K562 (cell line): ENCODE results near the gene LAMA5. TPM values are rescaled to one million over a fixed set of nuclear protein-coding genes. Genes with fewer than 3 reads are reported as not detected.

Experiments used
- ATAC-seq: fragments of 200-7000 bp; cut with Tn5 transposase; 3 replicates; pipeline ENCODE4 v1.9.1; 2020; ENCODE audit warnings: moderate library complexity
- BruUV-seq: library from RNA; stranded (reverse); fragments of 400-500 nt; replicated peaks from 2 replicates; lab custom pipeline; 2021; lab: Mats Ljungman, UMichigan
- CTCF ChIA-PET: fragments of 300-600 bp; formaldehyde crosslinking; extraction: SDS; loops from one replicate; lab custom pipeline; 2021; ENCODE audit warnings: low intra/inter-chr PET ratio; lab: Yijun Ruan, JAX
- POLR2A ChIA-PET: fragments of 300-600, 350-650 bp; sonication (Branson Sonifier 250); formaldehyde crosslinking; extraction: SDS; loops from one replicate; lab custom pipeline; 2021; ENCODE audit warnings: antibody characterized with exemption, inconsistent platforms; lab: Yijun Ruan, JAX
- DNase-seq, 4 experiments: peaks; one replicate each; pipeline versions ENCODE4 v3.0.0 to v3.0.0-alpha.2; 2011 to 2018; ENCODE audit warnings: low spot score in 3 of 4, mixed read lengths in 3 of 4; ENCODE audit errors: extremely low read depth in 1 of 4
- FAIRE-seq: peaks from 2 replicates; lab custom pipeline; 2011; peaks lifted over from hg19 to GRCh38; lab: Jason Lieb, UNC
- H2AFZ ChIP-seq: 2 replicates; pipeline ENCODE4 v1.6.0; 2011; ENCODE audit warnings: low read depth, low read length, control low read depth, inconsistent platforms
- H3K27ac ChIP-seq: fragments of 200-600 bp; 3 replicates; pipeline ENCODE4 v1.8.0; 2011; ENCODE audit warnings: low read depth, mild to moderate bottlenecking, control low read depth, inconsistent platforms, low read length, moderate library complexity, mixed read lengths; ENCODE audit errors: extremely low read depth
- H3K27me3 ChIP-seq, 2 experiments: fragments of 300-600 bp in 1 of 2; 2 replicates in 1 of 2; 3 replicates in 1 of 2; pipeline versions ENCODE4 v1.6.0 to v1.8.0; 2011; ENCODE audit warnings: inconsistent platforms in 2 of 2, low read length in 2 of 2, mild to moderate bottlenecking in 1 of 2, mixed read lengths in 1 of 2, moderate library complexity in 1 of 2; ENCODE audit not compliant: control insufficient read depth in 2 of 2, insufficient read depth in 2 of 2
- H3K36me3 ChIP-seq: fragments of 300-600 bp; 3 replicates; pipeline ENCODE4 v1.8.0; 2011; ENCODE audit warnings: mild to moderate bottlenecking, low read length, inconsistent platforms; ENCODE audit not compliant: control insufficient read depth, insufficient read depth
- H3K4me1 ChIP-seq, 2 experiments: fragments of 200-600 bp in 1 of 2; replicated peaks in 1 of 2; 2 replicates in 1 of 2; 3 replicates in 1 of 2; pipeline versions ENCODE4 v1.5.1 to v1.8.0; 2011; ENCODE audit warnings: inconsistent platforms in 2 of 2, low read length in 2 of 2, mild to moderate bottlenecking in 1 of 2, mixed read lengths in 1 of 2, moderate library complexity in 1 of 2; ENCODE audit not compliant: control insufficient read depth in 2 of 2, insufficient read depth in 2 of 2
- H3K4me2 ChIP-seq: 2 replicates; pipeline ENCODE4 v1.6.1; 2011; ENCODE audit warnings: low read length, control low read depth, inconsistent platforms, mixed read lengths; ENCODE audit not compliant: insufficient read depth
- H3K4me3 ChIP-seq: fragments of 200-600 bp; sonication (generic), shearing (Covaris generic); 2 replicates; pipeline ENCODE4 v1.5.1; 2016; ENCODE audit warnings: control low read depth, inconsistent platforms
- H3K79me2 ChIP-seq: fragments of 200-600 bp; 3 replicates; pipeline ENCODE4 v1.8.0; 2011; ENCODE audit warnings: low read length, inconsistent platforms; ENCODE audit not compliant: control insufficient read depth, insufficient read depth
- H3K9ac ChIP-seq, 2 experiments: 2 replicates each; pipeline versions ENCODE4 v1.6.0 to v1.6.1; 2011; ENCODE audit warnings: low read depth in 2 of 2, low read length in 2 of 2, control low read depth in 1 of 2, inconsistent platforms in 1 of 2, mild to moderate bottlenecking in 1 of 2, mixed read lengths in 1 of 2; ENCODE audit not compliant: insufficient read depth in 1 of 2
- H3K9me1 ChIP-seq: one replicate; pipeline ENCODE4 v1.6.0; 2011; ENCODE audit warnings: inconsistent platforms, mild to moderate bottlenecking, low read length, moderate library complexity; ENCODE audit not compliant: control insufficient read depth, insufficient read depth
- H3K9me3 ChIP-seq: replicated peaks from 2 replicates; pipeline ENCODE4 v1.5.1; 2011; ENCODE audit warnings: low read depth, low read length, inconsistent platforms; ENCODE audit not compliant: control insufficient read depth, insufficient read depth
- H4K20me1 ChIP-seq: replicated peaks from 2 replicates; pipeline ENCODE4 v1.6.1; 2011; ENCODE audit warnings: low read length, inconsistent platforms, mixed read lengths; ENCODE audit not compliant: control insufficient read depth, insufficient read depth
- HNRNPL ChIP-seq: fragments of 200-400 bp; formaldehyde crosslinking; IDR thresholded peaks from 2 replicates; pipeline ENCODE4 v1.6.1; 2017; ENCODE audit warnings: low read depth, mild to moderate bottlenecking, low read length
- HOXB6 ChIP-seq: fragments of 250-450 bp; sonication (Bioruptor Pico); IDR thresholded peaks from 2 replicates; pipeline ENCODE4 v1.5.1; 2022; ENCODE audit warnings: mild to moderate bottlenecking, borderline replicate concordance
- MAFK ChIP-seq: IDR thresholded peaks from 2 replicates; pipeline ENCODE4 v1.6.1; 2011; ENCODE audit warnings: low read length, improper control_type of control experiment
- MYBL2 ChIP-seq, 2 experiments: fragments of 450-650 bp in 1 of 2; sonication (generic) in 1 of 2; formaldehyde crosslinking in 1 of 2; IDR thresholded peaks; 2 replicates each; pipeline versions ENCODE4 v1.6.1 to v1.8.1; 2017 to 2022; ENCODE audit warnings: borderline replicate concordance in 1 of 2, inconsistent platforms in 1 of 2, low read depth in 1 of 2, mild to moderate bottlenecking in 1 of 2, missing genetic modification reagents in 1 of 2, moderate library complexity in 1 of 2
- MYNN ChIP-seq, 2 experiments: sonication (generic); formaldehyde crosslinking in 1 of 2; IDR thresholded peaks; 2 replicates each; pipeline versions ENCODE4 v1.5.0 to v1.6.1; 2016 to 2020; ENCODE audit warnings: antibody characterized with exemption in 1 of 2, missing genetic modification reagents in 1 of 2
- NEUROD1 ChIP-seq: fragments of 150-350 bp; IDR thresholded peaks from 2 replicates; pipeline ENCODE4 v1.6.1; 2014; ENCODE audit warnings: borderline replicate concordance, low read length, low read depth; ENCODE audit not compliant: partially characterized antibody
- NFIC ChIP-seq: fragments of 450-650 bp; IDR thresholded peaks from 2 replicates; pipeline ENCODE4 v1.6.1; 2017; ENCODE audit warnings: mild to moderate bottlenecking, inconsistent platforms
- PHF8 ChIP-seq: fragments of 200-600 bp; sonication (generic); IDR thresholded peaks from 2 replicates; pipeline ENCODE4 v1.6.1; 2012; ENCODE audit warnings: mixed run types, mild to moderate bottlenecking, inconsistent platforms, low read length, moderate library complexity, borderline replicate concordance
- POLR2A ChIP-seq: fragments of 450-650 bp; conservative IDR thresholded peaks from 2 replicates; pipeline ENCODE4 v1.6.1; 2016
- RBFOX2 ChIP-seq: fragments of 200-400 bp; formaldehyde crosslinking; IDR thresholded peaks from 2 replicates; pipeline ENCODE4 v1.6.1; 2017; ENCODE audit warnings: low read depth, mild to moderate bottlenecking, low read length, moderate library complexity
- SMARCE1 ChIP-seq: fragments of 450-650 bp; IDR thresholded peaks from 2 replicates; pipeline ENCODE4 v1.7.1; 2016; ENCODE audit warnings: mild to moderate bottlenecking
- SUPT5H ChIP-seq: fragments of 450-650 bp; IDR thresholded peaks from 2 replicates; pipeline ENCODE4 v1.6.1; 2016
- ZNF518B ChIP-seq: fragments of 250-450 bp; sonication (Bioruptor Pico); IDR thresholded peaks from 2 replicates; pipeline ENCODE4 v1.5.0; 2021; ENCODE audit warnings: mild to moderate bottlenecking, moderate library complexity
- WGBS: fragments of 100-300 bp; shearing (Covaris generic); methylation state at CpG from one replicate; pipeline ENCODE4 v1.1.6; 2016; ENCODE audit warnings: low coverage, mixed read lengths; ENCODE audit not compliant: insufficient coverage; ENCODE audit errors: missing lambda C conversion rate; 5-methylcytosine and 5-hydroxymethylcytosine counted together
- in situ Hi-C: fragments of 300-500 bp; cut with MboI; formaldehyde crosslinking; loops from 4 replicates; pipeline ENCODE4 v1.15.0; 2018; ENCODE audit warnings: inconsistent platforms, mixed read lengths
- intact Hi-C: fragments of 100-400 bp; cut with micrococcal nuclease; formaldehyde crosslinking; loops from 2 replicates; pipeline ENCODE4 v1.14.2; 2022
- polyA plus RNA-seq, 8 experiments: library from polyadenylated mRNA; depleted of rRNA in 4 of 8; stranded (reverse) in 5 of 8; unstranded in 3 of 8; fragments of >200 nt; fragmentation: Nextera tagmentation in 2 of 8; fragmentation: Illumina TruSeq in 1 of 8; extraction: Ambion mirVana in 2 of 8; extraction: Trizol in 1 of 8; gene quantifications; 2 replicates each; pipeline versions ENCODE4 v1.2.1 to v1.2.3, GENCODE V29; 2011 to 2014; ENCODE audit warnings: inconsistent platforms in 1 of 8, missing spikeins in 1 of 8
- total RNA-seq, 7 experiments: library from RNA; depleted of rRNA in 6 of 7; stranded (reverse); fragments of >200 nt in 6 of 7; fragmentation: Illumina TruSeq in 2 of 7; extraction: Trizol in 2 of 7; gene quantifications; 2 replicates each; pipeline versions ENCODE4 v1.2.1 to v1.2.3, GENCODE V29; 2011 to 2021; ENCODE audit warnings: low replicate concordance in 1 of 7
- TF ChIP-seq, protein P1 (sequence below): fragments of 250-450 bp; sonication (Bioruptor Pico); IDR thresholded peaks from 2 replicates; pipeline ENCODE4 v1.5.0; 2020; ENCODE audit warnings: mild to moderate bottlenecking
- TF ChIP-seq, protein P2 (sequence below): fragments of 450-650 bp; formaldehyde crosslinking; IDR thresholded peaks from 2 replicates; pipeline ENCODE4 v1.4.0; 2022; ENCODE audit warnings: mild to moderate bottlenecking, moderate library complexity

LAMA5 gene
- total and polyA plus RNA-seq, 9 of the 15 experiments (the other 6 are each of a cell fraction or from before 2014, with no cell fraction given), result 0.31 to 101 (median 7.8) TPM

DNA sequence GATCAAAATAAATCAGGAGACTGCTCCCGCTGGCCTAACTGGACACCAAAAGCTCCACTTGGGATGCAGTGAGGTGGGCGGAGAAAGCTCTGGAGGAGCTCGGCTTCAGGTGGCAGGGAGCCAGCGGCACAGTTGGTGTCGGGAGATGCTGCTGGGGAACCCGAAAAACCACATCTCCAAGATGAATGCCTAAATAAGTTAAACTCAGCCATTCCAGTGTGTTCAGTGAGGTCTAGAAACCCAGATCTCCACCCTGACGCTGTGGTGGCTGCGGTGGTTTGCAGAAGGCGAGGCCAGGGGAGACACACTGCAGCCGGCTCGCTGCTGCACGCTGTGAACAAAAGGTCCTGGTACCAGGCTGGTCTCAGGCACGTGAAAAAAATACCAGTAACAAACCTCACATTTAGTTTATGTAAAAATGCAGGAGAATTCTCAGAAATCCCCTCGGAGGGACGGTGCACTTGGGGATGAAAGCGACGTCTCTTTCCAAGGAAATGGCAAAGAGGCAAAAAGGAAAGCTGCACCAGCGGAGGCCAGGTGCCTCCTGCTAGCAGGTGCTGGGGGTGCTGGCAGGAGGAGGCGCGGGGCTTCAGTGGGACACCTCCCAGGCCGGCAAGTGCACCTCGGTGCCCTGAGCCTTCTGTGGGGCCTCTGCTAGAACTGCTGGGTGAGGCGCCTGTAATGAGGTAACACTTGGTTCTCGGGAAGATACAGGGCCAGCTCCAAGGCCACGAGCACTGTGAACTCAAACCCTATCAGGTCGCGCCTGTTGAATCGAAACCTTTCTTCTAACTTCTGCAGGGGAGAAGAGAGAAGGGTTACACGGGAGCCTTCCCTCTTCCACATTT lies 23.4 kb upstream of the LAMA5 start:
- CTCF ChIA-PET, result no interaction called here
- Histone ChIP-seq H4K20me1 (peaks cover 9% of the 10 kb centered on the region), H2AFZ (no peak overlapping the region), H3K27ac (no peak overlapping the region), H3K4me1 (peaks cover 11 to 56% of the 10 kb centered on the region in 2 experiments; a peak in 4 of 5 replicates), H3K4me3 (no peak overlapping the region), H3K9ac (peak overlapping the region in 1 of 2 experiments; percentile 78; a peak in 2 of 4 replicates), H3K9me3 (no peaks in the 10 kb centered on the region), H3K27me3 (no peaks in the 10 kb centered on the region), H3K79me2 (peaks cover 43% of the 10 kb centered on the region), H3K36me3 (peaks cover 41% of the 10 kb centered on the region), H3K4me2 (no peak overlapping the region), H3K9me1 (peaks cover 12% of the 10 kb centered on the region)
- BruUV-seq, result no TSS peak
- intact Hi-C loops, result no loop called here
- ATAC-seq (no peak), DNase-seq (no peak), FAIRE-seq (no peak)
- POLR2A ChIA-PET, result interaction anchor here (0.7 to 5.1 kb wide), 5 partner anchors 11 to 26 kb away, joined by 3 to 28 read pairs (median 4); no protein-coding TSS in a partner anchor
- WGBS, result 74% methylated on average over 21 of the region's 29 CpGs
- in situ Hi-C loops, result no loop called here
- peak; percentile 49 for TF ChIP-seq SUPT5H
- no peak for TF ChIP-seq HOXB6 (CRISPR knock-in tag)
- no peak for TF ChIP-seq HNRNPL
- TF ChIP-seq PHF8, result no peak; the same call in 1 of the 2 replicates
- peak; percentile 31; the same call in 1 of the 2 replicates for TF ChIP-seq POLR2A
- TF ChIP-seq MYBL2 (IDR thresholded peaks at IDR 0.05; ENCODE audit: low read depth), result no peak
- TF ChIP-seq MYBL2 (CRISPR knock-in tag; IDR thresholded peaks at IDR 0.05; ENCODE audit: borderline replicate concordance), result no peak
- TF ChIP-seq, protein P1, sequence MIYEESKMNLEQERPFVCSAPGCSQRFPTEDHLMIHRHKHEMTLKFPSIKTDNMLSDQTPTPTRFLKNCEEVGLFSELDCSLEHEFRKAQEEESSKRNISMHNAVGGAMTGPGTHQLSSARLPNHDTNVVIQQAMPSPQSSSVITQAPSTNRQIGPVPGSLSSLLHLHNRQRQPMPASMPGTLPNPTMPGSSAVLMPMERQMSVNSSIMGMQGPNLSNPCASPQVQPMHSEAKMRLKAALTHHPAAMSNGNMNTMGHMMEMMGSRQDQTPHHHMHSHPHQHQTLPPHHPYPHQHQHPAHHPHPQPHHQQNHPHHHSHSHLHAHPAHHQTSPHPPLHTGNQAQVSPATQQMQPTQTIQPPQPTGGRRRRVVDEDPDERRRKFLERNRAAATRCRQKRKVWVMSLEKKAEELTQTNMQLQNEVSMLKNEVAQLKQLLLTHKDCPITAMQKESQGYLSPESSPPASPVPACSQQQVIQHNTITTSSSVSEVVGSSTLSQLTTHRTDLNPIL (CRISPR knock-in tag), result no peak
- TF ChIP-seq MAFK, result no peak
- TF ChIP-seq, protein P2, sequence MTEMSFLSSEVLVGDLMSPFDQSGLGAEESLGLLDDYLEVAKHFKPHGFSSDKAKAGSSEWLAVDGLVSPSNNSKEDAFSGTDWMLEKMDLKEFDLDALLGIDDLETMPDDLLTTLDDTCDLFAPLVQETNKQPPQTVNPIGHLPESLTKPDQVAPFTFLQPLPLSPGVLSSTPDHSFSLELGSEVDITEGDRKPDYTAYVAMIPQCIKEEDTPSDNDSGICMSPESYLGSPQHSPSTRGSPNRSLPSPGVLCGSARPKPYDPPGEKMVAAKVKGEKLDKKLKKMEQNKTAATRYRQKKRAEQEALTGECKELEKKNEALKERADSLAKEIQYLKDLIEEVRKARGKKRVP (CRISPR knock-in tag), result no peak
- TF ChIP-seq NEUROD1, result no peak
- no peak for TF ChIP-seq ZNF518B (CRISPR knock-in tag)
- TF ChIP-seq SMARCE1, result no peak
- TF ChIP-seq MYNN (IDR thresholded peaks at IDR 0.05), result 0 out of 2 replicates have a peak, but pooled peaks have one; percentile 4
- no peak for TF ChIP-seq MYNN (CRISPR knock-in tag; IDR thresholded peaks at IDR 0.05)
- peak; percentile 24; the same call in 1 of the 2 replicates for TF ChIP-seq RBFOX2
- TF ChIP-seq NFIC, result peak; percentile 13; the same call in 1 of the 2 replicates
